HCT116 (cell line): ENCODE data around the gene ALOX5AP.

Source experiments
- CEBPB ChIP-seq: IDR thresholded peaks from 2 replicates; pipeline ENCODE4 v1.6.1; 2012; ENCODE audit warnings: low read depth
- CTCF ChIP-seq, 3 experiments: fragments of 200-600 bp in 1 of 3; sonication (generic) in 1 of 3; IDR thresholded peaks in 2 of 3; conservative IDR thresholded peaks in 1 of 3; 2 replicates each; pipeline ENCODE4 v1.5.1; 2012 to 2017; ENCODE audit warnings: low read depth in 2 of 3, low read length in 2 of 3, antibody characterized with exemption in 1 of 3, borderline replicate concordance in 1 of 3, control low read depth in 1 of 3, mild to moderate bottlenecking in 1 of 3, mixed read lengths in 1 of 3, mixed run types in 1 of 3, moderate library complexity in 1 of 3; ENCODE audit not compliant: insufficient read depth in 1 of 3
- EZH2 ChIP-seq: fragments of 200-600 bp; sonication (generic); IDR thresholded peaks from 2 replicates; pipeline ENCODE4 v1.6.1; 2017; ENCODE audit warnings: antibody characterized with exemption, mixed run types
- EZH2phosphoT487 ChIP-seq: fragments of 200-600 bp; IDR thresholded peaks from 2 replicates; pipeline ENCODE4 v1.6.1; 2018; ENCODE audit warnings: antibody characterized with exemption, borderline replicate concordance
- POLR2A ChIP-seq: IDR thresholded peaks from 2 replicates; pipeline ENCODE4 v1.7.0; 2011; ENCODE audit warnings: borderline replicate concordance; ENCODE audit not compliant: insufficient read depth, insufficient read length; ENCODE audit errors: extremely low read depth
- POLR2AphosphoS5 ChIP-seq: IDR thresholded peaks from 2 replicates; pipeline ENCODE4 v1.6.1; 2011; ENCODE audit warnings: mild to moderate bottlenecking, low read depth, low read length, moderate library complexity
- REST ChIP-seq: IDR thresholded peaks from 2 replicates; pipeline ENCODE4 v1.6.1; 2012; ENCODE audit warnings: low read depth
- SP1 ChIP-seq: IDR thresholded peaks from 2 replicates; pipeline ENCODE4 v1.6.1; 2012; ENCODE audit warnings: low read depth
- SRF ChIP-seq: IDR thresholded peaks from 2 replicates; pipeline ENCODE4 v1.6.1; 2012; ENCODE audit warnings: low read depth

DNA sequence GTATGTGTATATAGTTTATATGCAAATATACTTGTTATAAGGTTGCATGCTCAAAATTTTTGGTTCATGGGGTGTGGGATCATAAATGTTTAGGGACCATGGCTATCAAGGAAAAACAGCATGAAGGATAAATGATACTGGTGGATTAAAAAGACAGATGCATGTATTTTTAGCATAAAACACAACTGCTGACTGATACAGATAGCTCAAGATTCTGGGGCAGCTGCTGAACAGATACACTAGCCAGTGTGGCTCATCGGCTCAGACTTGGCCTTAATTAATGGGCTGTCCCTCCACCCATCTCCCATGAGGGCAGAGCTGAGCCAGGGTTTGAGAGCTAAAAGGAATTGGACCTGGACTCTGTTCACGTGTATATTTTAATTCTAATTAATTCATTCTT lies 11.4 kb downstream of the ALOX5AP start:
- TF ChIP-seq SP1 (no peak), POLR2A (no peak), CTCF (IDR thresholded peaks at IDR 0.05 in 2 of 3, conservative IDR thresholded peaks at IDR 0.05 in 1 of 3; ENCODE audit: borderline replicate concordance in 1 of 3, insufficient read depth in 1 of 3, low read depth in 2 of 3, low read length in 2 of 3) (no peak), CEBPB (no peak), SRF (no peak), POLR2AphosphoS5 (no peak), REST (no peak), EZH2phosphoT487 (no peak), EZH2 (no peak)
